ENCODE measurements around the gene HELZ.

DNA sequence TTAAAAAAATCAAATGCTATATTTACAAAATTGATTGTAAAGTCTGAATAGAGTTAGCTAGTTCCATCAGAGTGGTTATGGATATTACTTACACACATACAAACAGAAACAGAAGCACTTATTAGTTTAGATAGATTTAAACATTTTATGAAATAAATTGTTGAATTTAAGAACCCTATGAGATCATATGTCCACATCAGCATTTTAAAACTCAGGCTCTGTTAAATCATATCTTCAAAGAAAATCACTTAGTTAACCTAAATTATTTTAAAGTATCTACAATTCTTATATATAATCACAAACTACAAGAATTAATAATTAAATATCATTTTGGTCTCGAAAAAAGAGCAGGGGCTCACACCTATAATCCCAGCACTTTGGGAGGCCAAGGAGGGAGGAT, 42.5 kb downstream of the HELZ start:
- no peak for TF ChIP-seq EZH2 (IDR thresholded peaks at IDR 0.05; ENCODE audit: borderline replicate concordance, insufficient read depth, low read depth, low read length, poor library complexity, severe bottlenecking)
- TF ChIP-seq, protein P1, sequence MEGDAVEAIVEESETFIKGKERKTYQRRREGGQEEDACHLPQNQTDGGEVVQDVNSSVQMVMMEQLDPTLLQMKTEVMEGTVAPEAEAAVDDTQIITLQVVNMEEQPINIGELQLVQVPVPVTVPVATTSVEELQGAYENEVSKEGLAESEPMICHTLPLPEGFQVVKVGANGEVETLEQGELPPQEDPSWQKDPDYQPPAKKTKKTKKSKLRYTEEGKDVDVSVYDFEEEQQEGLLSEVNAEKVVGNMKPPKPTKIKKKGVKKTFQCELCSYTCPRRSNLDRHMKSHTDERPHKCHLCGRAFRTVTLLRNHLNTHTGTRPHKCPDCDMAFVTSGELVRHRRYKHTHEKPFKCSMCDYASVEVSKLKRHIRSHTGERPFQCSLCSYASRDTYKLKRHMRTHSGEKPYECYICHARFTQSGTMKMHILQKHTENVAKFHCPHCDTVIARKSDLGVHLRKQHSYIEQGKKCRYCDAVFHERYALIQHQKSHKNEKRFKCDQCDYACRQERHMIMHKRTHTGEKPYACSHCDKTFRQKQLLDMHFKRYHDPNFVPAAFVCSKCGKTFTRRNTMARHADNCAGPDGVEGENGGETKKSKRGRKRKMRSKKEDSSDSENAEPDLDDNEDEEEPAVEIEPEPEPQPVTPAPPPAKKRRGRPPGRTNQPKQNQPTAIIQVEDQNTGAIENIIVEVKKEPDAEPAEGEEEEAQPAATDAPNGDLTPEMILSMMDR (IDR thresholded peaks at IDR 0.05) = no peak

Data from B cell (primary cell).